A549 (cell line): ENCODE data around the gene ARHGAP40.

Experiments used
- CEBPB ChIP-seq, 2 experiments: fragments of >200 bp in 1 of 2; sonication (Bioruptor Twin) in 1 of 2; formaldehyde crosslinking in 1 of 2; IDR thresholded peaks; 2 replicates each; pipeline ENCODE4 v1.6.1; 2012 to 2016
- HDAC2 ChIP-seq: fragments of 200-600 bp; sonication (generic); IDR thresholded peaks from 2 replicates; pipeline ENCODE4 v1.6.1; 2016
- KDM1A ChIP-seq: fragments of 200-600 bp; sonication (generic); IDR thresholded peaks from 2 replicates; pipeline ENCODE4 v1.6.1; 2016; ENCODE audit warnings: low read depth, mild to moderate bottlenecking
- NR3C1 ChIP-seq: fragments of >200 bp; sonication (Bioruptor Twin); formaldehyde crosslinking; IDR thresholded peaks from 3 replicates; pipeline ENCODE4 v1.6.1; 2017
- POLR2A ChIP-seq: IDR thresholded peaks from 2 replicates; pipeline ENCODE4 v1.6.1; 2012; ENCODE audit warnings: mild to moderate bottlenecking, low read length
- POLR2AphosphoS2 ChIP-seq: conservative IDR thresholded peaks from 2 replicates; pipeline ENCODE4 v1.6.1; 2012; ENCODE audit warnings: low read length, improper control_type of control experiment, inconsistent platforms
- RAD21 ChIP-seq, 2 experiments: fragments of >200 bp in 1 of 2; sonication (Bioruptor Twin) in 1 of 2; formaldehyde crosslinking in 1 of 2; IDR thresholded peaks in 1 of 2; conservative IDR thresholded peaks in 1 of 2; 2 replicates in 1 of 2; 3 replicates in 1 of 2; pipeline ENCODE4 v1.6.1; 2012 to 2018; ENCODE audit warnings: inconsistent platforms in 1 of 2
- TF ChIP-seq, protein P1 (sequence below): fragments of >200 bp; sonication (Bioruptor Twin); formaldehyde crosslinking; IDR thresholded peaks from 3 replicates; pipeline ENCODE4 v1.5.1; 2016
- TF ChIP-seq, protein P2 (sequence below): IDR thresholded peaks from 2 replicates; pipeline ENCODE4 v1.6.1; 2012; ENCODE audit warnings: low read depth, borderline replicate concordance

DNA sequence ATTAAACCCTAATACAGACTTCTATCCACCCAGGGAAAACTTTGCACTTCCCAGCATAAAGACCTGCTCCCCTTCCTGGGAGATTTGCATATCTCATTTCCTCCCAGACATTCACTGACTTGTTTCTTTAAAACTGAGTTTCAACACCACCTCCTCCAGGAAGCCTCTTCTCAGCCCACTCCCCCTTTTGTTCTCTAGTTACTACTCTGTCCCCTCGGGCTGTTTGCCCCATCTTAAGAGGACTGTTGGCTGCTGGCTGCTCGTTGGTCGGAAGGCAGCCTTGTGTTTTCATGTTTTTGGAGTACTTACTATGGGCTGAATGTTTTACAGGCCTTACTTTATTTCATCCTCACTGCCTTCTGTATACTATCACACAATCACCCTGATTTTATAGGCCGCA, 6.6 kb downstream of the ARHGAP40 start:
- TF ChIP-seq, protein P1, sequence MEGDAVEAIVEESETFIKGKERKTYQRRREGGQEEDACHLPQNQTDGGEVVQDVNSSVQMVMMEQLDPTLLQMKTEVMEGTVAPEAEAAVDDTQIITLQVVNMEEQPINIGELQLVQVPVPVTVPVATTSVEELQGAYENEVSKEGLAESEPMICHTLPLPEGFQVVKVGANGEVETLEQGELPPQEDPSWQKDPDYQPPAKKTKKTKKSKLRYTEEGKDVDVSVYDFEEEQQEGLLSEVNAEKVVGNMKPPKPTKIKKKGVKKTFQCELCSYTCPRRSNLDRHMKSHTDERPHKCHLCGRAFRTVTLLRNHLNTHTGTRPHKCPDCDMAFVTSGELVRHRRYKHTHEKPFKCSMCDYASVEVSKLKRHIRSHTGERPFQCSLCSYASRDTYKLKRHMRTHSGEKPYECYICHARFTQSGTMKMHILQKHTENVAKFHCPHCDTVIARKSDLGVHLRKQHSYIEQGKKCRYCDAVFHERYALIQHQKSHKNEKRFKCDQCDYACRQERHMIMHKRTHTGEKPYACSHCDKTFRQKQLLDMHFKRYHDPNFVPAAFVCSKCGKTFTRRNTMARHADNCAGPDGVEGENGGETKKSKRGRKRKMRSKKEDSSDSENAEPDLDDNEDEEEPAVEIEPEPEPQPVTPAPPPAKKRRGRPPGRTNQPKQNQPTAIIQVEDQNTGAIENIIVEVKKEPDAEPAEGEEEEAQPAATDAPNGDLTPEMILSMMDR = no peak
- no peak for TF ChIP-seq NR3C1
- no peak for TF ChIP-seq POLR2A
- no peak for TF ChIP-seq POLR2AphosphoS2
- no peak for TF ChIP-seq RAD21 (conservative IDR thresholded peaks at IDR 0.05 in 1 of 2, IDR thresholded peaks at IDR 0.05 in 1 of 2)
- TF ChIP-seq CEBPB (IDR thresholded peaks at IDR 0.05) = no peak
- TF ChIP-seq, protein P2, sequence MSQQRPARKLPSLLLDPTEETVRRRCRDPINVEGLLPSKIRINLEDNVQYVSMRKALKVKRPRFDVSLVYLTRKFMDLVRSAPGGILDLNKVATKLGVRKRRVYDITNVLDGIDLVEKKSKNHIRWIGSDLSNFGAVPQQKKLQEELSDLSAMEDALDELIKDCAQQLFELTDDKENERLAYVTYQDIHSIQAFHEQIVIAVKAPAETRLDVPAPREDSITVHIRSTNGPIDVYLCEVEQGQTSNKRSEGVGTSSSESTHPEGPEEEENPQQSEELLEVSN = no peak
- TF ChIP-seq HDAC2 = no peak
- no peak for TF ChIP-seq KDM1A
